ENCODE data around the gene TSPYL4. TPM values are rescaled to one million over a fixed set of nuclear protein-coding genes. Genes with fewer than 3 reads are reported as not detected.

TSPYL4 gene
- total RNA-seq, 1 donor from 2014 or later = 29.4 TPM

DNA sequence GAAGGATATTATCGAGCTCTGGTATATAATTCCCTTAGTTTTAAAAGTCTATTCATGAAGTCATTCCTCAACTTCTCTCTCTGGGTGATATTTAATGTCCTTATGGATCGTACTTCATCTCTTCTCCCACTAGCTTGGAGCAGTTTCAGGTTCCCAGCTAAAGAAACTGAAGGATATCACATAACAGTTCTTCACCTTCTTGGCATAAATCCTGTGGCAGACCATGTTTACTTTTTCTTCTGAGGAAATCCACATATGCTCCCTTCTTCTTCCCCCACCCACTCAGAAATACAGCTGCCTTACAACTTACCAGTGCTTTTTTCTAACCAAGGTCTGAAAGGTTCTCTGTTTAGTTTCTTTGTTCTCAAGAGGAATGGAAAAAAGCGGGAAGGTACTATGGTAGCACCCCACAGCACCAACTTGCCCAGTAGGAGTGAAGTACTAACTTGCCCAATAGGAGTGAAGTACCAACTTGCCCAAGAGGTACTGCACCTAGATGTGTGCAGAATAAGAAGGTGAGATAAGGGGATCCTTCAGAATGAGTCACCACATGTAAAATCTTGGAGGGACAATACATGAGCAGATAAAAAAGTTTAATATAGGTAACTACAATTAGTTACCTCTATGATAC lies 53.1 kb downstream of the TSPYL4 start:
- ATAC-seq = no peak
- intact Hi-C loops (cut with micrococcal nuclease) = no loop called here
- no peak for DNase-seq

Other genes with a start within 250 kb of the TSPYL4 start
- gene FRK, start 193.2 kb downstream of the TSPYL4 start, total RNA-seq = 8.8 TPM
- gene NT5DC1, start 153.2 kb downstream of the TSPYL4 start, total RNA-seq = 55.0 TPM
- not detected for gene COL10A1, start 127.9 kb downstream of the TSPYL4 start, total RNA-seq
- gene TSPYL1, start 25.9 kb upstream of the TSPYL4 start, total RNA-seq = 96.8 TPM
- 12.7 TPM for gene DSE, start 116.9 kb upstream of the TSPYL4 start, total RNA-seq
- 1.2 TPM for gene CALHM6, start 207.3 kb upstream of the TSPYL4 start, total RNA-seq